K562 treated with DMSO at 1 percent for 12 hours (cell line): Measurements from ENCODE around the gene NUAK2. TPM values are rescaled to one million over a fixed set of nuclear protein-coding genes. Genes with fewer than 3 reads are reported as not detected.

Experiments
- total RNA-seq: library from RNA; unstranded; fragments of 300-600 nt; gene quantifications from 2 replicates; pipeline ENCODE4 v1.2.3, GENCODE V29; 2022; ENCODE audit not compliant: insufficient read depth

The NUAK2 gene
- 0.44 and 1.1 TPM in 2 replicates for total RNA-seq

GRCh38 chr1:205321162-205321958, at the start of gene NUAK2:
TSS of gene NUAK2 (minus strand) at chr1:205321745. CDS start at chr1:205321628, 117 bp downstream.

GRCh38 chr1:205356440-205357139, 35.0 kb upstream of the NUAK2 start, which contains the start of gene KLHDC8A:
TSS of gene KLHDC8A (minus strand) at chr1:205356922. CDS start at chr1:205343604, 13,318 bp downstream.

Other genes with a start within 250 kb of the NUAK2 start
- 8.5 and 10.7 TPM in 2 replicates for gene TMEM81, start 237.3 kb downstream of the NUAK2 start, total RNA-seq
- gene RBBP5, start 199.8 kb downstream of the NUAK2 start, total RNA-seq, result 9.1 and 23.5 TPM in 2 replicates
- gene DSTYK, start 110.0 kb downstream of the NUAK2 start, total RNA-seq, result 2.8 and 9.5 TPM in 2 replicates
- gene TMCC2, start 93.8 kb downstream of the NUAK2 start, total RNA-seq, result 8.3 and 12.1 TPM in 2 replicates
- gene KLHDC8A, start 35.2 kb upstream of the NUAK2 start, total RNA-seq, result not detected in 2 replicates
- gene LEMD1, start 100.3 kb upstream of the NUAK2 start, total RNA-seq, result not detected in 2 replicates
- 0.35 and 0.73 TPM in 2 replicates for gene BLACAT1, start 134.3 kb upstream of the NUAK2 start, total RNA-seq
- 0.97 and 2.0 TPM in 2 replicates for gene CDK18, start 182.9 kb upstream of the NUAK2 start, total RNA-seq